ENCODE results near the gene FBXL14. TPM values are rescaled to one million over a fixed set of nuclear protein-coding genes. Genes with fewer than 3 reads are reported as not detected.

Gene FBXL14
- total and polyA plus RNA-seq, 7 experiments from 2014 or later: 15.1 to 43.8 (median 28.1) TPM

GRCh38 chr12:1528791-1529190 is 65.6 kb downstream of the FBXL14 start:
- peaks cover 22% of the 10 kb centered on the region in 2 donors for H3K4me1 ChIP-seq (ENCODE audit: control insufficient read depth in 2 of 2, insufficient read depth in 2 of 2, low read length in 2 of 2)
- ATAC-seq (no peak), DNase-seq (no peak)
- intact Hi-C loops (cut with micrococcal nuclease): no loop called here
- Mint-ChIP-seq H3K4me3 (peak overlapping the region in 5 of 10 donors; percentile 9 to 88 (median 18)), H3K27me3 (peaks cover 73 to 80% (median 74%) of the 10 kb centered on the region in 5 donors), H3K36me3 (peaks cover 0 to 4% (median 0%) of the 10 kb centered on the region in 5 donors), H3K4me1 (peaks cover 21 to 28% (median 25%) of the 10 kb centered on the region in 7 donors), H3K27ac (no peak overlapping the region), H3K9me3 (peaks cover 0 to 2% (median 0%) of the 10 kb centered on the region in 11 donors)
- no peak overlapping the region for H3K27ac ChIP-seq (ENCODE audit: low read depth, low read length)
- H3K27me3 ChIP-seq (ENCODE audit: control insufficient read depth in 2 of 2, insufficient read depth in 2 of 2, low read length in 2 of 2): peaks cover 13 to 31% of the 10 kb centered on the region in 2 donors
- no peaks in the 10 kb centered on the region for H3K36me3 ChIP-seq (ENCODE audit: control insufficient read depth in 2 of 3, insufficient read depth in 3 of 3, low read length in 3 of 3)
- ChIA-PET POLR2A (no interaction called here), CTCF (no interaction called here)
- no peak overlapping the region for H3K4me3 ChIP-seq (ENCODE audit: low read length)
- H3K9me3 ChIP-seq (ENCODE audit: control insufficient read depth in 2 of 3, low read length in 3 of 3): no peaks in the 10 kb centered on the region

GRCh38 chr12:1527789-1528188 is 66.6 kb downstream of the FBXL14 start:
- H3K9me3 Mint-ChIP-seq: peaks cover 0 to 2% (median 0%) of the 10 kb centered on the region in 11 donors
- no peak overlapping the region for H3K4me3 ChIP-seq (ENCODE audit: low read length)
- no peaks in the 10 kb centered on the region for H3K36me3 ChIP-seq (ENCODE audit: control insufficient read depth in 2 of 3, insufficient read depth in 3 of 3, low read length in 3 of 3)
- DNase-seq (no peak), ATAC-seq (no peak)
- peaks cover 13 to 30% of the 10 kb centered on the region in 2 donors for H3K27me3 ChIP-seq (ENCODE audit: control insufficient read depth in 2 of 2, insufficient read depth in 2 of 2, low read length in 2 of 2)
- H3K4me1 ChIP-seq (ENCODE audit: control insufficient read depth in 2 of 2, insufficient read depth in 2 of 2, low read length in 2 of 2): peaks cover 16 to 18% of the 10 kb centered on the region in 2 donors
- no peak overlapping the region for H3K27ac Mint-ChIP-seq
- peaks cover 11 to 18% (median 15%) of the 10 kb centered on the region in 7 donors for H3K4me1 Mint-ChIP-seq
- no peak overlapping the region for H3K27ac ChIP-seq (ENCODE audit: low read depth, low read length)
- peaks cover 0 to 4% (median 0%) of the 10 kb centered on the region in 5 donors for H3K36me3 Mint-ChIP-seq
- H3K4me3 Mint-ChIP-seq: no peak overlapping the region
- ChIA-PET POLR2A (no interaction called here), CTCF (no interaction called here)
- peaks cover 66 to 74% (median 70%) of the 10 kb centered on the region in 5 donors for H3K27me3 Mint-ChIP-seq
- H3K9me3 ChIP-seq (ENCODE audit: control insufficient read depth in 2 of 3, low read length in 3 of 3): no peaks in the 10 kb centered on the region
- intact Hi-C loops (cut with micrococcal nuclease): no loop called here

GRCh38 chr12:1525858-1526257 is 68.5 kb downstream of the FBXL14 start:
- intact Hi-C loops (cut with micrococcal nuclease): no loop called here
- Mint-ChIP-seq H3K27me3 (peaks cover 52 to 60% (median 54%) of the 10 kb centered on the region in 5 donors), H3K36me3 (peaks cover 0 to 4% (median 0%) of the 10 kb centered on the region in 5 donors), H3K4me1 (peaks cover 2 to 6% (median 4%) of the 10 kb centered on the region in 7 donors), H3K27ac (no peak overlapping the region), H3K4me3 (no peak overlapping the region), H3K9me3 (peaks cover 0 to 2% (median 0%) of the 10 kb centered on the region in 11 donors)
- Histone ChIP-seq H3K27me3 (ENCODE audit: control insufficient read depth in 2 of 2, insufficient read depth in 2 of 2, low read length in 2 of 2) (peaks cover 8 to 13% of the 10 kb centered on the region in 2 donors), H3K9me3 (ENCODE audit: control insufficient read depth in 2 of 3, low read length in 3 of 3) (no peaks in the 10 kb centered on the region), H3K4me1 (ENCODE audit: control insufficient read depth in 2 of 2, insufficient read depth in 2 of 2, low read length in 2 of 2) (no peaks in the 10 kb centered on the region), H3K36me3 (ENCODE audit: control insufficient read depth in 2 of 3, insufficient read depth in 3 of 3, low read length in 3 of 3) (no peaks in the 10 kb centered on the region), H3K4me3 (ENCODE audit: low read length) (no peak overlapping the region), H3K27ac (ENCODE audit: low read depth, low read length) (no peak overlapping the region)
- ChIA-PET CTCF (no interaction called here), POLR2A (no interaction called here)
- DNase-seq (no peak), ATAC-seq (no peak)

- H3K27ac ChIP-seq (ENCODE audit: low read depth, low read length): no peak overlapping the region
- H3K27ac Mint-ChIP-seq: no peak overlapping the region
- intact Hi-C loops (cut with micrococcal nuclease): no loop called here
- H3K4me1 Mint-ChIP-seq: peaks cover 0 to 6% (median 0%) of the 10 kb centered on the region in 7 donors
- ChIA-PET POLR2A (no interaction called here), CTCF (no interaction called here)
- peaks cover 0 to 4% (median 0%) of the 10 kb centered on the region in 5 donors for H3K36me3 Mint-ChIP-seq
- H3K9me3 Mint-ChIP-seq: peaks cover 0 to 2% (median 0%) of the 10 kb centered on the region in 11 donors
- no peak overlapping the region for H3K4me3 Mint-ChIP-seq
- H3K27me3 ChIP-seq (ENCODE audit: control insufficient read depth in 2 of 2, insufficient read depth in 2 of 2, low read length in 2 of 2): no peaks in the 10 kb centered on the region
- H3K4me3 ChIP-seq (ENCODE audit: low read length): no peak overlapping the region
- no peaks in the 10 kb centered on the region for H3K36me3 ChIP-seq (ENCODE audit: control insufficient read depth in 2 of 3, insufficient read depth in 3 of 3, low read length in 3 of 3)
- DNase-seq: no peak
- ATAC-seq: no peak
- H3K9me3 ChIP-seq (ENCODE audit: control insufficient read depth in 2 of 3, low read length in 3 of 3): no peaks in the 10 kb centered on the region
- peaks cover 48 to 63% (median 51%) of the 10 kb centered on the region in 5 donors for H3K27me3 Mint-ChIP-seq
- no peaks in the 10 kb centered on the region for H3K4me1 ChIP-seq (ENCODE audit: control insufficient read depth in 2 of 2, insufficient read depth in 2 of 2, low read length in 2 of 2)
Measured at GRCh38 chr12:1523558-1524050, 70.8 kb downstream of the FBXL14 start.

- peaks cover 0 to 4% (median 0%) of the 10 kb centered on the region in 5 donors for H3K36me3 Mint-ChIP-seq
Measured at GRCh38 chr12:1523046-1523445, 71.3 kb downstream of the FBXL14 start.

GRCh38 chr12:1519642-1520041 is 74.7 kb downstream of the FBXL14 start:
- no peaks in the 10 kb centered on the region for H3K4me1 ChIP-seq (ENCODE audit: control insufficient read depth in 2 of 2, insufficient read depth in 2 of 2, low read length in 2 of 2)
- POLR2A ChIA-PET: no interaction called here
- H3K27me3 Mint-ChIP-seq: peaks cover 18 to 57% (median 23%) of the 10 kb centered on the region in 5 donors
- H3K9me3 Mint-ChIP-seq: peaks cover 0 to 14% (median 4%) of the 10 kb centered on the region in 11 donors
- H3K4me1 Mint-ChIP-seq: peaks cover 0 to 6% (median 0%) of the 10 kb centered on the region in 7 donors
- no peak overlapping the region for H3K4me3 ChIP-seq (ENCODE audit: low read length)
- CTCF ChIA-PET: no interaction called here
- no peak overlapping the region for H3K4me3 Mint-ChIP-seq
- intact Hi-C loops (cut with micrococcal nuclease): no loop called here
- ATAC-seq (no peak), DNase-seq (peak in 1 of 9 donors; percentile 16)
- no peaks in the 10 kb centered on the region for H3K36me3 ChIP-seq (ENCODE audit: control insufficient read depth in 2 of 3, insufficient read depth in 3 of 3, low read length in 3 of 3)
- H3K27me3 ChIP-seq (ENCODE audit: control insufficient read depth in 2 of 2, insufficient read depth in 2 of 2, low read length in 2 of 2): no peaks in the 10 kb centered on the region
- H3K27ac ChIP-seq (ENCODE audit: low read depth, low read length): no peak overlapping the region
- H3K27ac Mint-ChIP-seq: no peak overlapping the region
- no peaks in the 10 kb centered on the region for H3K9me3 ChIP-seq (ENCODE audit: control insufficient read depth in 2 of 3, low read length in 3 of 3)
- H3K36me3 Mint-ChIP-seq: peaks cover 0 to 4% (median 0%) of the 10 kb centered on the region in 5 donors

More at GRCh38 chr12:1523046-1523445, 71.3 kb downstream of the FBXL14 start:
- ChIA-PET CTCF (no interaction called here), POLR2A (no interaction called here)
- ATAC-seq (no peak), DNase-seq (no peak)
- no peak overlapping the region for H3K27ac Mint-ChIP-seq
- H3K27me3 Mint-ChIP-seq: peaks cover 44 to 63% (median 48%) of the 10 kb centered on the region in 5 donors
- Histone ChIP-seq H3K36me3 (ENCODE audit: control insufficient read depth in 2 of 3, insufficient read depth in 3 of 3, low read length in 3 of 3) (no peaks in the 10 kb centered on the region), H3K9me3 (ENCODE audit: control insufficient read depth in 2 of 3, low read length in 3 of 3) (no peaks in the 10 kb centered on the region), H3K4me1 (ENCODE audit: control insufficient read depth in 2 of 2, insufficient read depth in 2 of 2, low read length in 2 of 2) (no peaks in the 10 kb centered on the region), H3K27me3 (ENCODE audit: control insufficient read depth in 2 of 2, insufficient read depth in 2 of 2, low read length in 2 of 2) (no peaks in the 10 kb centered on the region), H3K27ac (ENCODE audit: low read depth, low read length) (no peak overlapping the region), H3K4me3 (ENCODE audit: low read length) (no peak overlapping the region)
- peaks cover 0 to 2% (median 0%) of the 10 kb centered on the region in 11 donors for H3K9me3 Mint-ChIP-seq
- intact Hi-C loops (cut with micrococcal nuclease): no loop called here
- no peak overlapping the region for H3K4me3 Mint-ChIP-seq
- peaks cover 0 to 6% (median 0%) of the 10 kb centered on the region in 7 donors for H3K4me1 Mint-ChIP-seq

All from naive thymus-derived CD4-positive, alpha-beta T cell (primary cell).